Measurements from ENCODE around the gene LSM10. TPM values are rescaled to one million over a fixed set of nuclear protein-coding genes. Genes with fewer than 3 reads are reported as not detected.

The LSM10 gene
- total RNA-seq, 4 donors from 2014 or later: 56.9 to 129 (median 103) TPM

GRCh38 chr1:36436821-36437220 lies 39.1 kb upstream of the LSM10 start:
- Histone ChIP-seq H3K27me3 (no peaks in the 10 kb centered on the region), H3K4me3 (no peak overlapping the region), H3K9me3 (no peaks in the 10 kb centered on the region), H3K27ac (no peak overlapping the region), H3K36me3 (peaks cover 0 to 1% of the 10 kb centered on the region in 2 donors), H3K4me1 (no peaks in the 10 kb centered on the region)
- no peak for DNase-seq
- intact Hi-C loops (cut with DNase I; ENCODE audit: low total_unique reads): no loop called here
- TF ChIP-seq POLR2A (IDR thresholded peaks at IDR 0.05): no peak
- TF ChIP-seq CTCF (IDR thresholded peaks at IDR 0.05 in 4 of 5, conservative IDR thresholded peaks at IDR 0.05 in 1 of 5): no peak
- ATAC-seq: no peak
- in situ Hi-C loops (cut with MboI; ENCODE audit: low sequenced_read_pairs in 4 of 4): no loop called here

GRCh38 chr1:36433102-36433501 lies 35.4 kb upstream of the LSM10 start:
- intact Hi-C loops (cut with DNase I; ENCODE audit: low total_unique reads): no loop called here
- peaks cover 0 to 3% of the 10 kb centered on the region in 2 donors for H3K36me3 ChIP-seq

GRCh38 chr1:36432616-36433015 lies 34.9 kb upstream of the LSM10 start:
- Histone ChIP-seq H3K9me3 (no peaks in the 10 kb centered on the region), H3K36me3 (peaks cover 0 to 3% of the 10 kb centered on the region in 2 donors), H3K27ac (no peak overlapping the region), H3K4me1 (no peaks in the 10 kb centered on the region), H3K4me3 (no peak overlapping the region), H3K27me3 (no peaks in the 10 kb centered on the region)
- in situ Hi-C loops (cut with MboI; ENCODE audit: low sequenced_read_pairs in 4 of 4): no loop called here
- ATAC-seq (no peak), DNase-seq (no peak)
- no peak for TF ChIP-seq POLR2A (IDR thresholded peaks at IDR 0.05)
- TF ChIP-seq CTCF (IDR thresholded peaks at IDR 0.05 in 4 of 5, conservative IDR thresholded peaks at IDR 0.05 in 1 of 5): no peak
- intact Hi-C loops (cut with DNase I; ENCODE audit: low total_unique reads): no loop called here

More at GRCh38 chr1:36433102-36433501, 35.4 kb upstream of the LSM10 start:
- ATAC-seq: no peak
- Histone ChIP-seq H3K27me3 (no peaks in the 10 kb centered on the region), H3K4me3 (no peak overlapping the region), H3K9me3 (no peaks in the 10 kb centered on the region), H3K4me1 (no peaks in the 10 kb centered on the region), H3K27ac (no peak overlapping the region)
- no peak for DNase-seq
- in situ Hi-C loops (cut with MboI; ENCODE audit: low sequenced_read_pairs in 4 of 4): no loop called here
- no peak for TF ChIP-seq POLR2A (IDR thresholded peaks at IDR 0.05)

- in situ Hi-C loops (cut with MboI; ENCODE audit: low sequenced_read_pairs in 4 of 4) (loop anchor here in 2 of 4 donors (10.0 kb wide), 2 partner anchors 91 to 321 kb away; no protein-coding TSS in a partner anchor), intact Hi-C loops (cut with DNase I; ENCODE audit: low total_unique reads) (no loop called here)
- H3K36me3 ChIP-seq: peaks cover 0 to 6% of the 10 kb centered on the region in 2 donors
Observed at GRCh38 chr1:36425791-36426190, 28.1 kb upstream of the LSM10 start.

GRCh38 chr1:36421649-36422048 lies 23.9 kb upstream of the LSM10 start:
- Histone ChIP-seq H3K4me1 (peaks cover 21 to 24% of the 10 kb centered on the region in 2 donors), H3K36me3 (peaks cover 0 to 6% of the 10 kb centered on the region in 2 donors), H3K27ac (no peak overlapping the region), H3K27me3 (no peaks in the 10 kb centered on the region), H3K4me3 (no peak overlapping the region), H3K9me3 (no peaks in the 10 kb centered on the region)
- TF ChIP-seq CTCF (IDR thresholded peaks at IDR 0.05 in 4 of 5, conservative IDR thresholded peaks at IDR 0.05 in 1 of 5): no peak
- TF ChIP-seq POLR2A (IDR thresholded peaks at IDR 0.05): no peak
- in situ Hi-C loops (cut with MboI; ENCODE audit: low sequenced_read_pairs in 4 of 4) (loop anchor here in 3 of 4 donors (5.0 to 25.0 kb wide), 4 partner anchors 87 to 319 kb away; partner anchors contain the start of genes EVA1B (in 1 of the 3) and SH3D21 (in 1 of the 3)), intact Hi-C loops (cut with DNase I; ENCODE audit: low total_unique reads) (loop anchor here (1.0 to 2.0 kb wide), 2 partner anchors 53 to 322 kb away; no protein-coding TSS in a partner anchor)
- no peak for DNase-seq
- no peak for ATAC-seq

More at GRCh38 chr1:36425791-36426190, 28.1 kb upstream of the LSM10 start:
- DNase-seq (no peak), ATAC-seq (no peak)
- H3K27me3 ChIP-seq: no peaks in the 10 kb centered on the region
- no peaks in the 10 kb centered on the region for H3K9me3 ChIP-seq
- peaks cover 0 to 2% of the 10 kb centered on the region in 2 donors for H3K4me1 ChIP-seq
- H3K27ac ChIP-seq: no peak overlapping the region
- no peak overlapping the region for H3K4me3 ChIP-seq
- no peak for TF ChIP-seq CTCF (IDR thresholded peaks at IDR 0.05 in 4 of 5, conservative IDR thresholded peaks at IDR 0.05 in 1 of 5)
- TF ChIP-seq POLR2A (IDR thresholded peaks at IDR 0.05): no peak
